ENCODE results near the gene DSG3. TPM values are rescaled to one million over a fixed set of nuclear protein-coding genes. Genes with fewer than 3 reads are reported as not detected.

The DSG3 gene
- total RNA-seq, 4 donors from 2014 or later: 79.9 to 167 (median 122) TPM

DNA sequence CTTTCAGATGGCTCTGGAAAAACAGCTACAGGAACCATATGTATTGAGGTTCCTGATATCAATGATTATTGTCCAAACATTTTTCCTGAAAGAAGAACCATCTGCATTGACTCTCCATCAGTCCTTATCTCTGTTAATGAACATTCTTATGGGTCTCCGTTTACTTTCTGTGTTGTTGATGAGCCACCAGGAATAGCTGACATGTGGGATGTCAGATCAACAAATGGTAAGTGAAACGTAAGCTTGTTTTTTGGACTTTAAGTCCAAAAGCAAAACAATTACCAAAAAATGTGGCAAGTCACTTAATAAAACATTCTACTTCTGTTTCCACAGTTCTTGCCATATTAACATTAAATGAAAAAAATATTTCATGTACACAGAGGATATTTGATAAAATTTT, 44.1 kb upstream of the DSG3 start:
- WGBS, 2 donors: 61 to 78% methylated on average over 2 of the region's 2 CpGs
- no peak for DNase-seq (ENCODE audit: low spot score in 2 of 2)
- intact Hi-C loops (cut with DNase I; ENCODE audit: low total_unique reads): no loop called here
- TF ChIP-seq, protein P1, sequence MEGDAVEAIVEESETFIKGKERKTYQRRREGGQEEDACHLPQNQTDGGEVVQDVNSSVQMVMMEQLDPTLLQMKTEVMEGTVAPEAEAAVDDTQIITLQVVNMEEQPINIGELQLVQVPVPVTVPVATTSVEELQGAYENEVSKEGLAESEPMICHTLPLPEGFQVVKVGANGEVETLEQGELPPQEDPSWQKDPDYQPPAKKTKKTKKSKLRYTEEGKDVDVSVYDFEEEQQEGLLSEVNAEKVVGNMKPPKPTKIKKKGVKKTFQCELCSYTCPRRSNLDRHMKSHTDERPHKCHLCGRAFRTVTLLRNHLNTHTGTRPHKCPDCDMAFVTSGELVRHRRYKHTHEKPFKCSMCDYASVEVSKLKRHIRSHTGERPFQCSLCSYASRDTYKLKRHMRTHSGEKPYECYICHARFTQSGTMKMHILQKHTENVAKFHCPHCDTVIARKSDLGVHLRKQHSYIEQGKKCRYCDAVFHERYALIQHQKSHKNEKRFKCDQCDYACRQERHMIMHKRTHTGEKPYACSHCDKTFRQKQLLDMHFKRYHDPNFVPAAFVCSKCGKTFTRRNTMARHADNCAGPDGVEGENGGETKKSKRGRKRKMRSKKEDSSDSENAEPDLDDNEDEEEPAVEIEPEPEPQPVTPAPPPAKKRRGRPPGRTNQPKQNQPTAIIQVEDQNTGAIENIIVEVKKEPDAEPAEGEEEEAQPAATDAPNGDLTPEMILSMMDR (IDR thresholded peaks at IDR 0.05): no peak
- no peak for TF ChIP-seq POLR2A (IDR thresholded peaks at IDR 0.05)
- H3K4me3 ChIP-seq (ENCODE audit: low read depth, poor library complexity, severe bottlenecking): no peak overlapping the region

DNA sequence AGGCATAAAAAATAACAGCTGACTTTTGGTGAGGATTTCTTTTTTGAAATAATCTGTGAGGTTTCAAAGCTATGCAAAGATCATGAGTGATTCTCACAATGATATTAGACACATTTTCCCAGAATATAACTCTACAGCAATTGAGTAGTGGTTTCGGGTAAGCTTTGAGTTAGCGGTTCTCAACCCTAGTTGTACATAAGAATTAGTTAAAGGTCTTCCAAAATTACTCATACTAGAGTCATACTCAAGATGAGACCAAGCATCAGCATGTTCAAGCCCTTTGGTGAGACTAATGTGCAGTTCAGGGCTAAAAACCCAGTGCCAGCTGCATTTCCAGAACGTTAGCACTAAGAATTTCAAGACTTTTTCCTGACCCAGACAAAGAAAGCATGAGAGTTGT, 39.9 kb upstream of the DSG3 start:
- intact Hi-C loops (cut with DNase I; ENCODE audit: low total_unique reads): no loop called here
- TF ChIP-seq POLR2A (IDR thresholded peaks at IDR 0.05): no peak
- TF ChIP-seq, protein P1 (IDR thresholded peaks at IDR 0.05): no peak
- H3K4me3 ChIP-seq (ENCODE audit: low read depth, poor library complexity, severe bottlenecking): no peak overlapping the region
- 74 to 81% methylated on average over 3 of the region's 3 CpGs for WGBS, 2 donors
- no peak for DNase-seq (ENCODE audit: low spot score in 2 of 2)

- DNase-seq (ENCODE audit: low spot score in 2 of 2): no peak
- no peak overlapping the region for H3K4me3 ChIP-seq (ENCODE audit: low read depth, poor library complexity, severe bottlenecking)
- intact Hi-C loops (cut with DNase I; ENCODE audit: low total_unique reads): no loop called here
- WGBS, 2 donors: 46 to 54% methylated on average over 4 of the region's 4 CpGs
- TF ChIP-seq POLR2A (IDR thresholded peaks at IDR 0.05): no peak
- TF ChIP-seq, protein P1 (IDR thresholded peaks at IDR 0.05): no peak
These were observed 38.3 kb upstream of the DSG3 start for GRCh38 chr18:31409276-31409675.

- TF ChIP-seq, protein P1 (IDR thresholded peaks at IDR 0.05): no peak
- H3K4me3 ChIP-seq (ENCODE audit: low read depth, poor library complexity, severe bottlenecking): no peak overlapping the region
- 75 to 76% methylated on average over 37 of the region's 37 CpGs for WGBS, 2 donors
- intact Hi-C loops (cut with DNase I; ENCODE audit: low total_unique reads): no loop called here
- DNase-seq (ENCODE audit: low spot score in 2 of 2): no peak
These were observed 36.6 kb upstream of the DSG3 start for GRCh38 chr18:31410716-31411483.

DNA sequence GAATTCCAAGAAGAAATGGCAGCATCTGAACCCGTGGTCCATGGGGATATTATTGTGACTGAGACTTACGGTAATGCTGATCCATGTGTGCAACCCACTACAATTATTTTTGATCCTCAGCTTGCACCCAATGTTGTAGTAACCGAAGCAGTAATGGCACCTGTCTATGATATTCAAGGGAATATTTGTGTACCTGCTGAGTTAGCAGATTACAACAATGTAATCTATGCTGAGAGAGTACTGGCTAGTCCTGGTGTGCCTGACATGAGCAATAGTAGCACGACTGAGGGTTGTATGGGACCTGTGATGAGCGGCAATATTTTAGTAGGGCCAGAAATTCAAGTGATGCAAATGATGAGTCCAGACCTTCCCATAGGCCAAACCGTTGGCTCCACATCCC, 34.4 kb upstream of the DSG3 start:
- DNase-seq (ENCODE audit: low spot score in 2 of 2): no peak
- intact Hi-C loops (cut with DNase I; ENCODE audit: low total_unique reads): no loop called here
- TF ChIP-seq, protein P1 (IDR thresholded peaks at IDR 0.05): no peak
- TF ChIP-seq POLR2A (IDR thresholded peaks at IDR 0.05): no peak
- 92 to 94% methylated on average over 6 of the region's 6 CpGs for WGBS, 2 donors
- H3K4me3 ChIP-seq (ENCODE audit: low read depth, poor library complexity, severe bottlenecking): no peak overlapping the region

DNA sequence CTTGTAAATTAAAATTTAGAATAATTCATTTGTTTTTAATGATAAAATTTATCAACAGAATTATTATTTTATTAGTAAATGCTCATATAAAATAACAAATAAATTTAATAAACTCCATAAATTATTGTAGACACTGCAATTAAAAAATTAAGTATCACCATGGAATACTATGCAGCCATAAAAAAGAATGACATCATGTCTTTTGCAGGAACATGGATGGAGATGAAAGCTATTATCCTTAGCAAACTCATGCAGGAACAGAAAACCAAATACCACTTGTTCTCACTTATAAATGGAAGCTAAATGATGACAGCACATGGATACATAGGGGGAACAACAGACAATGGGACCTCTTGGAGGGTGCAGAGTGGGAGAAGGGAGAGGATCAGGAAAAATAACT, 29.7 kb upstream of the DSG3 start:
- intact Hi-C loops (cut with DNase I; ENCODE audit: low total_unique reads): no loop called here
- TF ChIP-seq, protein P1 (IDR thresholded peaks at IDR 0.05): no peak
- TF ChIP-seq POLR2A (IDR thresholded peaks at IDR 0.05): no peak
- DNase-seq (ENCODE audit: low spot score in 2 of 2): no peak
- no peak overlapping the region for H3K4me3 ChIP-seq (ENCODE audit: low read depth, poor library complexity, severe bottlenecking)
